T-helper 2 cell (primary cell): ENCODE results near the gene TMEM184C.

Experiments
- DNase-seq, 5 experiments: peaks; one replicate each; pipeline versions ENCODE4 v3.0.0 to v3.0.0-alpha.2; 2012 to 2022

The TMEM184C gene

GRCh38 chr4:147599769-147600168 lies 17.4 kb upstream of the TMEM184C start:
- DNase-seq, result no peak

GRCh38 chr4:147605499-147605898 lies 11.7 kb upstream of the TMEM184C start:
- no peak for DNase-seq

GRCh38 chr4:147607471-147607870 lies 9.7 kb upstream of the TMEM184C start:
- no peak for DNase-seq

GRCh38 chr4:147610686-147611085 lies 6.5 kb upstream of the TMEM184C start:
- DNase-seq, result no peak

GRCh38 chr4:147616849-147617172 lies 386 bp upstream of the TMEM184C start:
- DNase-seq, result no peak

GRCh38 chr4:147617841-147618691 lies 869 bp downstream of the TMEM184C start:
- DNase-seq, result no peak

GRCh38 chr4:147620315-147620714 lies 3.1 kb downstream of the TMEM184C start:
- DNase-seq, result no peak

- DNase-seq, result no peak
Observed at GRCh38 chr4:147625733-147626132, 8.5 kb downstream of the TMEM184C start.

- no peak for DNase-seq
Observed at GRCh38 chr4:147626903-147627302, 9.7 kb downstream of the TMEM184C start.

- no peak for DNase-seq
Observed at GRCh38 chr4:147628415-147628814, 11.2 kb downstream of the TMEM184C start.

- DNase-seq, result no peak
Observed at GRCh38 chr4:147629783-147630730, 12.9 kb downstream of the TMEM184C start.

- no peak for DNase-seq
Observed at GRCh38 chr4:147633113-147633512, 15.9 kb downstream of the TMEM184C start.

GRCh38 chr4:147633643-147634042 lies 16.4 kb downstream of the TMEM184C start:
- no peak for DNase-seq

- DNase-seq, result no peak
Observed at GRCh38 chr4:147635348-147635747, 18.2 kb downstream of the TMEM184C start.

- DNase-seq, result no peak
Observed at GRCh38 chr4:147638365-147638764, 21.2 kb downstream of the TMEM184C start.

GRCh38 chr4:147638942-147639341 lies 21.7 kb downstream of the TMEM184C start:
- peak in 1 of 5 experiments; percentile 26 for DNase-seq

- no peak for DNase-seq
Observed at GRCh38 chr4:147639388-147639787, 22.2 kb downstream of the TMEM184C start.

- no peak for DNase-seq
Observed at GRCh38 chr4:147640331-147640730, 23.1 kb downstream of the TMEM184C start.

- DNase-seq, result no peak
Observed at GRCh38 chr4:147643616-147644015, 26.4 kb downstream of the TMEM184C start.

- DNase-seq, result no peak
Observed at GRCh38 chr4:147644471-147644870, 27.3 kb downstream of the TMEM184C start.

- no peak for DNase-seq
Observed at GRCh38 chr4:147645099-147645498, 27.9 kb downstream of the TMEM184C start.

GRCh38 chr4:147648656-147649055 lies 31.5 kb downstream of the TMEM184C start:
- DNase-seq, result no peak

- peak in 1 of 5 experiments; percentile 5 for DNase-seq
Observed at GRCh38 chr4:147651563-147651962, 34.4 kb downstream of the TMEM184C start.

GRCh38 chr4:147655639-147656038 lies 38.4 kb downstream of the TMEM184C start:
- no peak for DNase-seq
